ENCODE results near the gene DSCAM. TPM values are rescaled to one million over a fixed set of nuclear protein-coding genes. Genes with fewer than 3 reads are reported as not detected.

Gene DSCAM
- total RNA-seq, 2 experiments from 2014 or later: not detected

DNA sequence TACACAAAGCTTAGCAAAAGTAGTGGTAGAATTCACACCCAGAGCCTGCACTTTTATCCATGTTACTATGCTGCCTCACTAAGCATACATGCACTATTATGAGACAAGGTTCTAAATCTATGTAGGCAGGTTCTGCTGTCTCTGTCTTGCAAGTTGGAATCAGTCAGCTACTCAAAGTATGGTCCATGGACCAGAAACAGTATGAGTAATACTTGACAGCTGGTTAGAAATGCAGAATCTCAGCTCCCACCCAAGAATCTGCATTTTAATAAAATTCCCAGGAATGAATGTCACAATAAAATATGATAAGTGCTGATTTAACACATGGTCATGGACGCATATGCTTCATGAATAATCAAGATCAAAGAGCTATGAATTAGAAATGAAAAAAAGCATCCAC is 50.5 kb downstream of the DSCAM start:
- no peak overlapping the region for H3K27ac ChIP-seq (ENCODE audit: low read depth in 1 of 2, low read length in 2 of 2)
- DNase-seq: no peak
- ChIA-PET CTCF (no interaction called here), POLR2A (no interaction called here)
- intact Hi-C loops (cut with DNase I, micrococcal nuclease): no loop called here
- no peaks in the 10 kb centered on the region for H3K27me3 ChIP-seq (ENCODE audit: control insufficient read depth in 1 of 2, insufficient read depth in 2 of 2, low read length in 2 of 2)
- H3K4me1 Mint-ChIP-seq (ENCODE audit: low read depth): no peaks in the 10 kb centered on the region
- peaks cover 7 to 11% of the 10 kb centered on the region in 2 experiments for H3K9me3 ChIP-seq (ENCODE audit: control insufficient read depth in 1 of 2, insufficient read depth in 1 of 2, low read length in 2 of 2)
- no peaks in the 10 kb centered on the region for H3K4me1 ChIP-seq (ENCODE audit: insufficient read depth, low read length)
- H3K4me3 Mint-ChIP-seq: no peak overlapping the region
- peaks cover 5% of the 10 kb centered on the region for H3K27me3 Mint-ChIP-seq
- H3K36me3 ChIP-seq (ENCODE audit: insufficient read depth, low read length): no peaks in the 10 kb centered on the region
- no peaks in the 10 kb centered on the region for H3K36me3 Mint-ChIP-seq (ENCODE audit: low read depth)
- peaks cover 10% of the 10 kb centered on the region for H3K9me3 Mint-ChIP-seq
- no peak overlapping the region for H3K4me3 ChIP-seq (ENCODE audit: low read length)
- no peak overlapping the region for H3K27ac Mint-ChIP-seq
- ATAC-seq (ENCODE audit: poor library complexity): no peak
- TF ChIP-seq, protein P1, sequence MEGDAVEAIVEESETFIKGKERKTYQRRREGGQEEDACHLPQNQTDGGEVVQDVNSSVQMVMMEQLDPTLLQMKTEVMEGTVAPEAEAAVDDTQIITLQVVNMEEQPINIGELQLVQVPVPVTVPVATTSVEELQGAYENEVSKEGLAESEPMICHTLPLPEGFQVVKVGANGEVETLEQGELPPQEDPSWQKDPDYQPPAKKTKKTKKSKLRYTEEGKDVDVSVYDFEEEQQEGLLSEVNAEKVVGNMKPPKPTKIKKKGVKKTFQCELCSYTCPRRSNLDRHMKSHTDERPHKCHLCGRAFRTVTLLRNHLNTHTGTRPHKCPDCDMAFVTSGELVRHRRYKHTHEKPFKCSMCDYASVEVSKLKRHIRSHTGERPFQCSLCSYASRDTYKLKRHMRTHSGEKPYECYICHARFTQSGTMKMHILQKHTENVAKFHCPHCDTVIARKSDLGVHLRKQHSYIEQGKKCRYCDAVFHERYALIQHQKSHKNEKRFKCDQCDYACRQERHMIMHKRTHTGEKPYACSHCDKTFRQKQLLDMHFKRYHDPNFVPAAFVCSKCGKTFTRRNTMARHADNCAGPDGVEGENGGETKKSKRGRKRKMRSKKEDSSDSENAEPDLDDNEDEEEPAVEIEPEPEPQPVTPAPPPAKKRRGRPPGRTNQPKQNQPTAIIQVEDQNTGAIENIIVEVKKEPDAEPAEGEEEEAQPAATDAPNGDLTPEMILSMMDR (IDR thresholded peaks at IDR 0.05): no peak

DNA sequence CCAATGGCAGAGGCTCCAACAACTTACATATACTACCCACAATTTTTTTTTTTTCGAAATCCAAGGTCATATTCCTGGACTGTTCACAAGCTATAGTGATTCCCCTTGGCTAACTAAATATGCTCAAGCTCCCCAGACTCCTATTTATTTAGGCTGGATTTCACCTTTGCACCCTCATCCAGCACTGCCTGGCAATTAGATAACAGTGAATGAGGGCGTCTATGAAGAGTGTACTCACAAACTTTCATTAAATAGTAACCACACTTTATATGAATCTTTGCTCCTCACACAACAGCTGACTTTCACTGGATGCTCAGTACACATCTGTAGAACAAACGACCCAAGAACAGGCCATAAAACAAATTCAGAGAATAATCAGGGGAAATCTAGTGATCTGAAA is 51.6 kb downstream of the DSCAM start:
- ChIA-PET CTCF (no interaction called here), POLR2A (no interaction called here)
- Mint-ChIP-seq H3K36me3 (ENCODE audit: low read depth) (no peaks in the 10 kb centered on the region), H3K27me3 (peaks cover 5% of the 10 kb centered on the region), H3K4me3 (no peak overlapping the region), H3K27ac (no peak overlapping the region), H3K9me3 (peaks cover 13% of the 10 kb centered on the region), H3K4me1 (ENCODE audit: low read depth) (no peaks in the 10 kb centered on the region)
- no peaks in the 10 kb centered on the region for H3K4me1 ChIP-seq (ENCODE audit: insufficient read depth, low read length)
- ATAC-seq (ENCODE audit: poor library complexity): no peak
- H3K9me3 ChIP-seq (ENCODE audit: control insufficient read depth in 1 of 2, insufficient read depth in 1 of 2, low read length in 2 of 2): peaks cover 5 to 9% of the 10 kb centered on the region in 2 experiments
- no peak overlapping the region for H3K27ac ChIP-seq (ENCODE audit: low read depth in 1 of 2, low read length in 2 of 2)
- H3K4me3 ChIP-seq (ENCODE audit: low read length): no peak overlapping the region
- intact Hi-C loops (cut with DNase I, micrococcal nuclease): no loop called here
- H3K36me3 ChIP-seq (ENCODE audit: insufficient read depth, low read length): no peaks in the 10 kb centered on the region
- H3K27me3 ChIP-seq (ENCODE audit: control insufficient read depth in 1 of 2, insufficient read depth in 2 of 2, low read length in 2 of 2): no peaks in the 10 kb centered on the region
- DNase-seq: no peak
- TF ChIP-seq, protein P1 (IDR thresholded peaks at IDR 0.05): no peak

DNA sequence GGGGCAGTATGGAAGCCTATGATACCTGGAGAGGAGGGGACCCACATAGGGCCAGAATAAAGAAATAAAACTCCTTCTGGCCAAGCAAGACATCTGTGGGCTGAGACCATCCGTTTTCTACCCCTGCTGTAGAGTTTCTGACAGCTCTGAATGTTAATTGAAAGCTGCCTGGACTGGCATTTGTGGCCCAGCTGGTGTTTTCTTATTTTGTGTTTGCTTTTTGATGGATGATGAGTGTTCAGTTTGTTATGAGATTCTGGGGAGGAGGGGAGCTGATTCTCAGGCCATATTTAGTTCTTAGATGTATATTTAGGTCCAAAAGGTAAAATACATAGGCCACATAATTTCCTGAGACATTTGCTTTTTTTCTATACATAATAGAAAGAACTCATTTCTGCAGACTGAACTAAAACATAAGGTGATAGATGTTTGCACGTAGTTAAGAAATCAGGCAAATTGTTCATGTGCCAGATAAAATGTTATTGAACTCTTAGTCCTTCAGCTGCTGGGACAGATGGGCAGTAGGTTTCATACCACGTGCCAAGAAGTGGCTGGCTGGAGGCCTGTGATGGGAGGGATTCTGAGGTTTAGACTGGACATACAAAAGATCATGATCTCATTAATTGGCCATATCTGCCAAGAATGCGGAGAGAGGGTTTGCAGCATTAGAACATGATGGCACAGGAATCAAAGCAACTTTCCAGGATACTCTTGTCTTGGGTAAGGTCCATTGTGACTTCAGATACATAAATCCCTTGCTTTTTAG is 54.1 kb downstream of the DSCAM start:
- H3K27ac Mint-ChIP-seq: no peak overlapping the region
- TF ChIP-seq, protein P1 (IDR thresholded peaks at IDR 0.05): no peak
- Histone ChIP-seq H3K4me3 (ENCODE audit: low read length) (no peak overlapping the region), H3K27ac (ENCODE audit: low read depth in 1 of 2, low read length in 2 of 2) (no peak overlapping the region), H3K27me3 (ENCODE audit: control insufficient read depth in 1 of 2, insufficient read depth in 2 of 2, low read length in 2 of 2) (no peaks in the 10 kb centered on the region), H3K36me3 (ENCODE audit: insufficient read depth, low read length) (no peaks in the 10 kb centered on the region), H3K9me3 (ENCODE audit: control insufficient read depth in 1 of 2, insufficient read depth in 1 of 2, low read length in 2 of 2) (peaks cover 5% of the 10 kb centered on the region in 2 experiments), H3K4me1 (ENCODE audit: insufficient read depth, low read length) (no peaks in the 10 kb centered on the region)
- CTCF ChIA-PET: no interaction called here
- DNase-seq (no peak), ATAC-seq (ENCODE audit: poor library complexity) (no peak)
- no peaks in the 10 kb centered on the region for H3K4me1 Mint-ChIP-seq (ENCODE audit: low read depth)
- POLR2A ChIA-PET: no interaction called here
- intact Hi-C loops (cut with DNase I, micrococcal nuclease): no loop called here
- H3K27me3 Mint-ChIP-seq: peaks cover 5% of the 10 kb centered on the region
- H3K4me3 Mint-ChIP-seq: no peak overlapping the region
- H3K9me3 Mint-ChIP-seq: peaks cover 8% of the 10 kb centered on the region
- H3K36me3 Mint-ChIP-seq (ENCODE audit: low read depth): no peaks in the 10 kb centered on the region
